ENCODE results near the gene DENND1A. TPM values are rescaled to one million over a fixed set of nuclear protein-coding genes. Genes with fewer than 3 reads are reported as not detected.

The DENND1A gene
- total and polyA plus RNA-seq, 2 donors, result 6.7 to 9.2 TPM

- DNase-seq (ENCODE audit: low read depth in 6 of 9, low spot score in 9 of 9), result no peak
- H3K27ac ChIP-seq (ENCODE audit: low read depth in 1 of 2, low read length in 1 of 2), result no peak overlapping the region
- H3K27me3 ChIP-seq (ENCODE audit: control insufficient read depth in 2 of 2, insufficient read depth in 1 of 2, low read length in 1 of 2), result no peaks in the 10 kb centered on the region
- H3K4me3 ChIP-seq (ENCODE audit: low read length in 2 of 2), result no peak overlapping the region
- peaks cover 0 to 5% of the 10 kb centered on the region in 2 donors for H3K4me1 ChIP-seq (ENCODE audit: control insufficient read depth in 2 of 2, insufficient read depth in 2 of 2, low read length in 2 of 2)
- H3K36me3 ChIP-seq (ENCODE audit: control insufficient read depth in 2 of 2, insufficient read depth in 2 of 2, low read length in 1 of 2), result no peaks in the 10 kb centered on the region
- 95% methylated on average over 10 of the region's 10 CpGs for WGBS
- no peaks in the 10 kb centered on the region for H3K9me3 ChIP-seq (ENCODE audit: control insufficient read depth in 2 of 2, insufficient read depth in 1 of 2, low read length in 1 of 2)
These were observed 448.6 kb downstream of the DENND1A start for GRCh38 chr9:123481209-123481865.

- peaks cover 0 to 5% of the 10 kb centered on the region in 2 donors for H3K4me1 ChIP-seq (ENCODE audit: control insufficient read depth in 2 of 2, insufficient read depth in 2 of 2, low read length in 2 of 2)
- WGBS, result 96% methylated on average over 8 of the region's 8 CpGs
- H3K9me3 ChIP-seq (ENCODE audit: control insufficient read depth in 2 of 2, insufficient read depth in 1 of 2, low read length in 1 of 2), result no peaks in the 10 kb centered on the region
- H3K27me3 ChIP-seq (ENCODE audit: control insufficient read depth in 2 of 2, insufficient read depth in 1 of 2, low read length in 1 of 2), result no peaks in the 10 kb centered on the region
- H3K36me3 ChIP-seq (ENCODE audit: control insufficient read depth in 2 of 2, insufficient read depth in 2 of 2, low read length in 1 of 2), result no peaks in the 10 kb centered on the region
- H3K27ac ChIP-seq (ENCODE audit: low read depth in 1 of 2, low read length in 1 of 2), result no peak overlapping the region
- DNase-seq (ENCODE audit: low read depth in 6 of 9, low spot score in 9 of 9), result no peak
- no peak overlapping the region for H3K4me3 ChIP-seq (ENCODE audit: low read length in 2 of 2)
These were observed 449.1 kb downstream of the DENND1A start for GRCh38 chr9:123480791-123481190.

- H3K4me1 ChIP-seq (ENCODE audit: control insufficient read depth in 2 of 2, insufficient read depth in 2 of 2, low read length in 2 of 2), result peaks cover 0 to 5% of the 10 kb centered on the region in 2 donors
- H3K27ac ChIP-seq (ENCODE audit: low read depth in 1 of 2, low read length in 1 of 2), result no peak overlapping the region
- no peaks in the 10 kb centered on the region for H3K27me3 ChIP-seq (ENCODE audit: control insufficient read depth in 2 of 2, insufficient read depth in 1 of 2, low read length in 1 of 2)
- 98% methylated on average over 9 of the region's 9 CpGs for WGBS
- no peaks in the 10 kb centered on the region for H3K36me3 ChIP-seq (ENCODE audit: control insufficient read depth in 2 of 2, insufficient read depth in 2 of 2, low read length in 1 of 2)
- DNase-seq (ENCODE audit: low read depth in 6 of 9, low spot score in 9 of 9), result no peak
- no peak overlapping the region for H3K4me3 ChIP-seq (ENCODE audit: low read length in 2 of 2)
- H3K9me3 ChIP-seq (ENCODE audit: control insufficient read depth in 2 of 2, insufficient read depth in 1 of 2, low read length in 1 of 2), result no peaks in the 10 kb centered on the region
These were observed 449.8 kb downstream of the DENND1A start for GRCh38 chr9:123480096-123480495.

GRCh38 chr9:123478967-123479602, 450.8 kb downstream of the DENND1A start:
- H3K4me1 ChIP-seq (ENCODE audit: control insufficient read depth in 2 of 2, insufficient read depth in 2 of 2, low read length in 2 of 2), result peaks cover 0 to 5% of the 10 kb centered on the region in 2 donors
- H3K9me3 ChIP-seq (ENCODE audit: control insufficient read depth in 2 of 2, insufficient read depth in 1 of 2, low read length in 1 of 2), result no peaks in the 10 kb centered on the region
- no peak for DNase-seq (ENCODE audit: low read depth in 6 of 9, low spot score in 9 of 9)
- H3K27ac ChIP-seq (ENCODE audit: low read depth in 1 of 2, low read length in 1 of 2), result no peak overlapping the region
- no peaks in the 10 kb centered on the region for H3K27me3 ChIP-seq (ENCODE audit: control insufficient read depth in 2 of 2, insufficient read depth in 1 of 2, low read length in 1 of 2)
- H3K36me3 ChIP-seq (ENCODE audit: control insufficient read depth in 2 of 2, insufficient read depth in 2 of 2, low read length in 1 of 2), result no peaks in the 10 kb centered on the region
- no peak overlapping the region for H3K4me3 ChIP-seq (ENCODE audit: low read length in 2 of 2)
- 96% methylated on average over 5 of the region's 5 CpGs for WGBS

GRCh38 chr9:123478160-123478559, 451.8 kb downstream of the DENND1A start:
- H3K27ac ChIP-seq (ENCODE audit: low read depth in 1 of 2, low read length in 1 of 2), result no peak overlapping the region
- 99% methylated on average over 6 of the region's 6 CpGs for WGBS

GRCh38 chr9:123475407-123475806, 454.5 kb downstream of the DENND1A start:
- no peaks in the 10 kb centered on the region for H3K9me3 ChIP-seq (ENCODE audit: control insufficient read depth in 2 of 2, insufficient read depth in 1 of 2, low read length in 1 of 2)
- 97% methylated on average over 11 of the region's 11 CpGs for WGBS
- no peak for DNase-seq (ENCODE audit: low read depth in 6 of 9, low spot score in 9 of 9)

More at GRCh38 chr9:123478160-123478559, 451.8 kb downstream of the DENND1A start:
- Histone ChIP-seq H3K4me3 (ENCODE audit: low read length in 2 of 2) (no peak overlapping the region), H3K27me3 (ENCODE audit: control insufficient read depth in 2 of 2, insufficient read depth in 1 of 2, low read length in 1 of 2) (no peaks in the 10 kb centered on the region), H3K9me3 (ENCODE audit: control insufficient read depth in 2 of 2, insufficient read depth in 1 of 2, low read length in 1 of 2) (no peaks in the 10 kb centered on the region), H3K4me1 (ENCODE audit: control insufficient read depth in 2 of 2, insufficient read depth in 2 of 2, low read length in 2 of 2) (peaks cover 0 to 5% of the 10 kb centered on the region in 2 donors), H3K36me3 (ENCODE audit: control insufficient read depth in 2 of 2, insufficient read depth in 2 of 2, low read length in 1 of 2) (no peaks in the 10 kb centered on the region)
- DNase-seq (ENCODE audit: low read depth in 6 of 9, low spot score in 9 of 9), result no peak

GRCh38 chr9:123472862-123473614, 456.9 kb downstream of the DENND1A start:
- Histone ChIP-seq H3K36me3 (ENCODE audit: control insufficient read depth in 2 of 2, insufficient read depth in 2 of 2, low read length in 1 of 2) (no peaks in the 10 kb centered on the region), H3K27me3 (ENCODE audit: control insufficient read depth in 2 of 2, insufficient read depth in 1 of 2, low read length in 1 of 2) (no peaks in the 10 kb centered on the region), H3K27ac (ENCODE audit: low read depth in 1 of 2, low read length in 1 of 2) (no peak overlapping the region), H3K4me1 (ENCODE audit: control insufficient read depth in 2 of 2, insufficient read depth in 2 of 2, low read length in 2 of 2) (no peaks in the 10 kb centered on the region), H3K9me3 (ENCODE audit: control insufficient read depth in 2 of 2, insufficient read depth in 1 of 2, low read length in 1 of 2) (no peaks in the 10 kb centered on the region), H3K4me3 (ENCODE audit: low read length in 2 of 2) (no peak overlapping the region)
- no peak for DNase-seq (ENCODE audit: low read depth in 6 of 9, low spot score in 9 of 9)
- WGBS, result 95% methylated on average over 14 of the region's 14 CpGs

More at GRCh38 chr9:123475407-123475806, 454.5 kb downstream of the DENND1A start:
- H3K4me3 ChIP-seq (ENCODE audit: low read length in 2 of 2), result no peak overlapping the region
- no peak overlapping the region for H3K27ac ChIP-seq (ENCODE audit: low read depth in 1 of 2, low read length in 1 of 2)
- peaks cover 0 to 3% of the 10 kb centered on the region in 2 donors for H3K4me1 ChIP-seq (ENCODE audit: control insufficient read depth in 2 of 2, insufficient read depth in 2 of 2, low read length in 2 of 2)
- no peaks in the 10 kb centered on the region for H3K27me3 ChIP-seq (ENCODE audit: control insufficient read depth in 2 of 2, insufficient read depth in 1 of 2, low read length in 1 of 2)
- no peaks in the 10 kb centered on the region for H3K36me3 ChIP-seq (ENCODE audit: control insufficient read depth in 2 of 2, insufficient read depth in 2 of 2, low read length in 1 of 2)

- Histone ChIP-seq H3K36me3 (ENCODE audit: control insufficient read depth in 2 of 2, insufficient read depth in 2 of 2, low read length in 1 of 2) (no peaks in the 10 kb centered on the region), H3K4me3 (ENCODE audit: low read length in 2 of 2) (no peak overlapping the region), H3K27me3 (ENCODE audit: control insufficient read depth in 2 of 2, insufficient read depth in 1 of 2, low read length in 1 of 2) (no peaks in the 10 kb centered on the region), H3K27ac (ENCODE audit: low read depth in 1 of 2, low read length in 1 of 2) (no peak overlapping the region), H3K4me1 (ENCODE audit: control insufficient read depth in 2 of 2, insufficient read depth in 2 of 2, low read length in 2 of 2) (no peaks in the 10 kb centered on the region), H3K9me3 (ENCODE audit: control insufficient read depth in 2 of 2, insufficient read depth in 1 of 2, low read length in 1 of 2) (no peaks in the 10 kb centered on the region)
- WGBS, result 95% methylated on average over 12 of the region's 12 CpGs
- no peak for DNase-seq (ENCODE audit: low read depth in 6 of 9, low spot score in 9 of 9)
These were observed 457.9 kb downstream of the DENND1A start for GRCh38 chr9:123471843-123472570.
